HepG2 (cell line): ENCODE results near the gene SORD. TPM values are rescaled to one million over a fixed set of nuclear protein-coding genes. Genes with fewer than 3 reads are reported as not detected.
A peak's percentile ranks its signal among the peaks of the same experiment; 100 is the strongest.

Source experiments
- ATAC-seq: fragments of 200-7000 bp; cut with Tn5 transposase; 3 replicates; pipeline ENCODE4 v1.9.1; 2020; ENCODE audit warnings: mild to moderate bottlenecking, moderate library complexity
- BruUV-seq: library from RNA; stranded (reverse); fragments of 400-500 nt; replicated peaks from 2 replicates; lab custom pipeline; 2021; lab: Mats Ljungman, UMichigan
- CTCF ChIA-PET: fragments of 300-600 bp; formaldehyde crosslinking; extraction: SDS; loops from one replicate; lab custom pipeline; 2021; ENCODE audit warnings: low total read pairs, inconsistent platforms, low intra/inter-chr PET ratio; lab: Yijun Ruan, JAX
- POLR2A ChIA-PET: fragments of 350-600 bp; sonication (Branson Sonifier 250); formaldehyde crosslinking; loops from one replicate; lab custom pipeline; 2020; ENCODE audit warnings: antibody characterized with exemption, inconsistent platforms; lab: Yijun Ruan, JAX
- DNase-seq: peaks from one replicate; pipeline ENCODE4 v3.0.0-alpha.2; 2015; ENCODE audit warnings: low spot score
- FAIRE-seq: peaks from 3 replicates; lab custom pipeline; 2011; peaks lifted over from hg19 to GRCh38; lab: Jason Lieb, UNC
- H2AFZ ChIP-seq: one replicate; pipeline ENCODE4 v1.6.1; 2011; ENCODE audit warnings: low read length, inconsistent platforms
- H3K27ac ChIP-seq: fragments of 300-600 bp; 3 replicates; pipeline ENCODE4 v1.8.0; 2011; ENCODE audit warnings: mixed run types, mild to moderate bottlenecking, mixed read lengths, low read length, inconsistent platforms; ENCODE audit not compliant: insufficient read depth; ENCODE audit errors: extremely low read length
- H3K27me3 ChIP-seq, 2 experiments: fragments of 200-600 bp in 1 of 2; 2 replicates in 1 of 2; 3 replicates in 1 of 2; pipeline versions ENCODE4 v1.6.0 to v1.8.0; 2011; ENCODE audit warnings: low read length in 2 of 2, mild to moderate bottlenecking in 2 of 2, moderate library complexity in 2 of 2, inconsistent platforms in 1 of 2; ENCODE audit not compliant: insufficient read depth in 2 of 2, control insufficient read depth in 1 of 2
- H3K36me3 ChIP-seq, 2 experiments: fragments of 200-600 bp in 1 of 2; replicated peaks in 1 of 2; 2 replicates in 1 of 2; 3 replicates in 1 of 2; pipeline versions ENCODE4 v1.5.1 to v1.8.0; 2011; ENCODE audit warnings: low read length in 2 of 2, inconsistent platforms in 1 of 2; ENCODE audit not compliant: insufficient read depth in 2 of 2, control insufficient read depth in 1 of 2
- H3K4me1 ChIP-seq: 2 replicates; pipeline ENCODE4 v1.5.1; 2012; ENCODE audit warnings: low read length, inconsistent platforms; ENCODE audit not compliant: insufficient read depth
- H3K4me2 ChIP-seq: 2 replicates; pipeline ENCODE4 v1.6.0; 2011; ENCODE audit warnings: low read depth, low read length, inconsistent platforms
- H3K4me3 ChIP-seq, 3 experiments: fragments of 200-600 bp in 1 of 3; sonication (generic), shearing (Covaris generic) in 1 of 3; replicated peaks in 1 of 3; 2 replicates each; pipeline ENCODE4 v1.5.1; 2011 to 2016; ENCODE audit warnings: low read length in 3 of 3, inconsistent platforms in 2 of 3, low read depth in 2 of 3, mild to moderate bottlenecking in 2 of 3, control low read depth in 1 of 3, mixed read lengths in 1 of 3; ENCODE audit not compliant: insufficient read depth in 1 of 3
- H3K79me2 ChIP-seq: one replicate; pipeline ENCODE4 v1.6.1; 2011; ENCODE audit warnings: low read length, inconsistent platforms; ENCODE audit not compliant: insufficient read depth
- H3K9ac ChIP-seq: 2 replicates; pipeline ENCODE4 v1.6.0; 2011; ENCODE audit warnings: mild to moderate bottlenecking, low read depth, low read length, inconsistent platforms; ENCODE audit not compliant: insufficient read depth
- H3K9me3 ChIP-seq: 2 replicates; pipeline ENCODE4 v1.5.1; 2012; ENCODE audit warnings: mild to moderate bottlenecking, low read length
- H4K20me1 ChIP-seq: 2 replicates; pipeline ENCODE4 v1.6.0; 2011; ENCODE audit warnings: inconsistent platforms, mild to moderate bottlenecking, low read length, moderate library complexity; ENCODE audit not compliant: insufficient read depth
- AHR ChIP-seq: IDR thresholded peaks from 2 replicates; pipeline ENCODE4 v1.6.1; 2018; ENCODE audit warnings: missing genetic modification reagents, missing compliant biosample characterization
- ARNTL ChIP-seq: sonication (generic); formaldehyde crosslinking; IDR thresholded peaks from 2 replicates; pipeline ENCODE4 v1.4.0; 2020; ENCODE audit warnings: mild to moderate bottlenecking, missing genetic modification reagents
- BRCA1 ChIP-seq: sonication (generic); formaldehyde crosslinking; IDR thresholded peaks from 2 replicates; pipeline ENCODE4 v1.4.0; 2020; ENCODE audit warnings: missing genetic modification reagents
- CEBPG ChIP-seq: IDR thresholded peaks from 2 replicates; pipeline ENCODE4 v1.6.1; 2016
- CTCF ChIP-seq: sonication (generic); formaldehyde crosslinking; IDR thresholded peaks from 2 replicates; pipeline ENCODE4 v1.5.0; 2020; ENCODE audit warnings: mild to moderate bottlenecking, missing genetic modification reagents, moderate library complexity
- FOSL1 ChIP-seq: sonication (generic); formaldehyde crosslinking; IDR thresholded peaks from 2 replicates; pipeline ENCODE4 v1.9.0; 2021; ENCODE audit warnings: missing genetic modification reagents, borderline replicate concordance
- HMGA1 ChIP-seq: sonication (generic); formaldehyde crosslinking; conservative IDR thresholded peaks from 2 replicates; pipeline ENCODE4 v1.4.0; 2020; ENCODE audit warnings: missing genetic modification reagents
- JUNB ChIP-seq: sonication (generic); formaldehyde crosslinking; IDR thresholded peaks from 2 replicates; pipeline ENCODE4 v1.8.0; 2022; ENCODE audit warnings: missing genetic modification reagents, mild to moderate bottlenecking, borderline replicate concordance
- NBN ChIP-seq: fragments of 450-650 bp; conservative IDR thresholded peaks from 2 replicates; pipeline ENCODE4 v1.6.1; 2017
- NFE2 ChIP-seq: sonication (generic); formaldehyde crosslinking; IDR thresholded peaks from 2 replicates; pipeline ENCODE4 v1.4.0; 2020; ENCODE audit warnings: missing genetic modification reagents
- SATB2 ChIP-seq: sonication (generic); formaldehyde crosslinking; IDR thresholded peaks from 2 replicates; pipeline ENCODE4 v1.5.0; 2020; ENCODE audit warnings: missing genetic modification reagents
- ZNF331 ChIP-seq: sonication (generic); formaldehyde crosslinking; IDR thresholded peaks from 2 replicates; pipeline ENCODE4 v1.4.0; 2020; ENCODE audit warnings: missing genetic modification reagents
- ZNF335 ChIP-seq: sonication (generic); formaldehyde crosslinking; IDR thresholded peaks from 2 replicates; pipeline ENCODE4 v1.4.0; 2020; ENCODE audit warnings: missing genetic modification reagents
- ZNF546 ChIP-seq: sonication (generic); formaldehyde crosslinking; conservative IDR thresholded peaks from 2 replicates; pipeline ENCODE4 v1.8.1; 2023; ENCODE audit warnings: mild to moderate bottlenecking, missing genetic modification reagents
- ZNF703 ChIP-seq: sonication (generic); formaldehyde crosslinking; IDR thresholded peaks from 2 replicates; pipeline ENCODE4 v1.5.1; 2020; ENCODE audit warnings: missing genetic modification reagents, mild to moderate bottlenecking, moderate library complexity, borderline replicate concordance
- ZNF747 ChIP-seq: sonication (generic); formaldehyde crosslinking; IDR thresholded peaks from 2 replicates; pipeline ENCODE4 v1.8.1; 2023; ENCODE audit warnings: missing genetic modification reagents, mild to moderate bottlenecking, borderline replicate concordance
- ZNF800 ChIP-seq: sonication (generic); formaldehyde crosslinking; IDR thresholded peaks from 2 replicates; pipeline ENCODE4 v1.4.0; 2020; ENCODE audit warnings: missing genetic modification reagents
- WGBS: methylation state at CpG from one replicate; pipeline ENCODE4 v1.1.6; 2017; ENCODE audit warnings: low lambda C conversion rate; 5-methylcytosine and 5-hydroxymethylcytosine counted together
- in situ Hi-C: cut with HindIII; loops from 2 replicates; pipeline ENCODE4 v1.10.0; 2017; ENCODE audit warnings: low pct_unique_long_range_greater_than_20kb; ENCODE audit not compliant: extremely low pct_ligation_motif_present
- intact Hi-C: fragments of 100-400 bp; cut with micrococcal nuclease; formaldehyde crosslinking; loops from one replicate; pipeline ENCODE4 v1.10.0; 2022; ENCODE audit not compliant: unreplicated experiment
- polyA plus RNA-seq, 8 experiments: library from polyadenylated mRNA; depleted of rRNA in 3 of 8; stranded (reverse) in 7 of 8; unstranded in 1 of 8; fragments of >200 nt; fragmentation: Illumina TruSeq in 4 of 8; extraction: Trizol in 4 of 8; gene quantifications; 2 replicates each; pipeline versions ENCODE4 v1.2.1 to v1.2.3, GENCODE V29; 2011 to 2016; ENCODE audit warnings: low read depth in 4 of 8, missing spikeins in 1 of 8, mixed read lengths in 1 of 8; ENCODE audit not compliant: insufficient read depth in 1 of 8
- total RNA-seq, 5 experiments: library from RNA; depleted of rRNA; stranded (reverse); fragments of >200 nt; fragmentation: Illumina TruSeq; extraction: Trizol; gene quantifications; 2 replicates each; pipeline ENCODE4 v1.2.3, GENCODE V29; 2016; ENCODE audit warnings: low read depth in 1 of 5

The SORD gene
- total and polyA plus RNA-seq, 2 of the 13 experiments (the other 11 are each of a cell fraction or from before 2014, with no cell fraction given): 59.1 to 95.3 TPM

GRCh38 chr15:45084163-45084562 is 61.2 kb downstream of the SORD start (continued):
- no peak for TF ChIP-seq ARNTL (CRISPR knock-in tag)

- Histone ChIP-seq H3K4me3 (no peak overlapping the region), H2AFZ (no peak overlapping the region), H3K36me3 (no peaks in the 10 kb centered on the region), H3K4me2 (no peak overlapping the region), H3K9ac (no peak overlapping the region), H3K27ac (no peak overlapping the region), H3K27me3 (no peaks in the 10 kb centered on the region), H3K4me1 (peaks cover 61% of the 10 kb centered on the region), H3K79me2 (no peaks in the 10 kb centered on the region), H3K9me3 (no peaks in the 10 kb centered on the region), H4K20me1 (no peaks in the 10 kb centered on the region)
- WGBS: 31% methylated on average over 1 of the region's 1 CpG
- FAIRE-seq: peak; percentile 50
- in situ Hi-C loops: no loop called here
- BruUV-seq: no TSS peak
- ChIA-PET CTCF (interaction anchor here (1.0 kb wide), 1 partner anchor 30 kb away, joined by 3 read pairs; no protein-coding TSS in a partner anchor), POLR2A (interaction anchor here (1.1 kb wide), 1 partner anchor 376 kb away, joined by 3 read pairs; the partner anchor contains the start of genes B2M and PATL2)
- peak; percentile 89 for ATAC-seq
- intact Hi-C loops: no loop called here
- peak; percentile 38 for DNase-seq
- TF ChIP-seq CTCF (peak; percentile 38; the same call in 1 of the 2 replicates), NFE2 (no peak), FOSL1 (CRISPR knock-in tag) (no peak), ZNF331 (CRISPR knock-in tag) (no peak), ZNF546 (CRISPR knock-in tag) (no peak), ZNF747 (CRISPR knock-in tag) (no peak), BRCA1 (CRISPR knock-in tag) (no peak), SATB2 (CRISPR knock-in tag) (no peak), CEBPG (CRISPR knock-in tag) (peak; percentile 44), ZNF800 (no peak), AHR (CRISPR knock-in tag) (no peak), ZNF703 (CRISPR knock-in tag) (no peak), JUNB (CRISPR knock-in tag) (no peak), ZNF335 (CRISPR knock-in tag) (no peak), NBN (no peak), HMGA1 (CRISPR knock-in tag) (no peak)
Observed at GRCh38 chr15:45087513-45087912, 64.5 kb downstream of the SORD start.
